Muscle of leg (tissue), 11 donors: ENCODE data around the gene SYT1. TPM values are rescaled to one million over a fixed set of nuclear protein-coding genes. Genes with fewer than 3 reads are reported as not detected.

Source experiments
- DNase-seq: peaks from one replicate; pipeline ENCODE4 v3.0.0; 2013
- H3K27ac ChIP-seq: one replicate; pipeline ENCODE4 v1.5.1; 2013; ENCODE audit warnings: mild to moderate bottlenecking, low read length, control low read depth
- H3K27me3 ChIP-seq: one replicate; pipeline ENCODE4 v1.6.1; 2013; ENCODE audit warnings: low read length; ENCODE audit not compliant: control insufficient read depth, insufficient read depth
- H3K36me3 ChIP-seq: one replicate; pipeline ENCODE4 v1.6.1; 2013; ENCODE audit warnings: low read length; ENCODE audit not compliant: control insufficient read depth, insufficient read depth
- H3K4me1 ChIP-seq: one replicate; pipeline ENCODE4 v1.6.1; 2013; ENCODE audit warnings: low read length; ENCODE audit not compliant: control insufficient read depth, insufficient read depth
- H3K4me3 ChIP-seq: one replicate; pipeline ENCODE4 v1.5.1; 2013; ENCODE audit warnings: low read length, control low read depth
- H3K9me3 ChIP-seq: replicated peaks from 2 replicates; pipeline ENCODE4 v1.6.1; 2013; ENCODE audit warnings: low read depth, low read length; ENCODE audit not compliant: control insufficient read depth
- WGBS: methylation state at CpG from one replicate; pipeline ENCODE4 v1.1.5; 2013; ENCODE audit warnings: missing lambda C conversion rate; ENCODE audit not compliant: insufficient coverage; 5-methylcytosine and 5-hydroxymethylcytosine counted together
- polyA plus RNA-seq, 8 donors: library from polyadenylated mRNA; unstranded; fragments of 120-200 nt; gene quantifications; one replicate each; pipeline versions ENCODE4 v1.2.1 to v1.2.3, GENCODE V29; 2013; ENCODE audit warnings: inconsistent platforms in 1 of 8, low replicate concordance in 1 of 8; ENCODE audit not compliant: insufficient read length in 8 of 8, insufficient read depth in 1 of 8
- total RNA-seq: library from RNA; stranded (reverse); fragments of 120-200 nt; gene quantifications from one replicate; pipeline ENCODE4 v1.2.4, GENCODE V29; 2013

The SYT1 gene
- total and polyA plus RNA-seq, 9 donors = 1.1 to 2.5 (median 1.8) TPM

DNA sequence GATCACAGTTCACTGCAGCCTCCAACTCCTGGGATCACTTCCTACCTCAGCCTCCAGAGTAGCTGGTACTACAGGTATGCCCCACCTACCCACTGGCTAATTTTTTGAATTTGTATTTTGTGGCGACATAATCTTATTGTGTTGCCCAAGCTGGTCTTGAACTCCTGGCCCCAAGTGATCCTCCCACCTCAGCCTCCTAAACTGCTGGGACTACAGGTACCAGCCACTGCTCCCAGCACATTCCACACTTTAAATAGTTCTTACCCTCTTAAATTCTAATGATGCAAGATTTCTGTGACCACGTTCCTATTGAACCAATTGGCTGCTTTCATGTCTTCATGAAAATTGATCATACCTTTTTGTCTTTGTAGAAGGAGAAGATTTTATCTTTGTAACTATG, 96.6 kb downstream of the SYT1 start:
- H3K27ac ChIP-seq = no peak overlapping the region
- whole genome bisulfite sequencing = 100% methylated on average over 1 of the region's 2 CpGs
- no peaks in the 10 kb centered on the region for H3K36me3 ChIP-seq
- H3K27me3 ChIP-seq = no peaks in the 10 kb centered on the region
- no peak for DNase-seq
- no peaks in the 10 kb centered on the region for H3K4me1 ChIP-seq
- H3K4me3 ChIP-seq = no peak overlapping the region
- no peaks in the 10 kb centered on the region for H3K9me3 ChIP-seq

- WGBS = no CpG with 5 or more reads among the region's 1 CpG
- Histone ChIP-seq H3K9me3 (no peaks in the 10 kb centered on the region), H3K36me3 (no peaks in the 10 kb centered on the region), H3K27me3 (no peaks in the 10 kb centered on the region), H3K4me1 (no peaks in the 10 kb centered on the region), H3K27ac (no peak overlapping the region), H3K4me3 (no peak overlapping the region)
- DNase-seq = peak; percentile 21
Measured at GRCh38 chr12:78963439-78964227, 99.1 kb downstream of the SYT1 start.

GRCh38 chr12:78964521-78964920, 99.9 kb downstream of the SYT1 start:
- H3K36me3 ChIP-seq = no peaks in the 10 kb centered on the region
- H3K4me1 ChIP-seq = no peaks in the 10 kb centered on the region
- H3K4me3 ChIP-seq = no peak overlapping the region
- H3K27ac ChIP-seq = no peak overlapping the region
- DNase-seq = no peak
- H3K27me3 ChIP-seq = no peaks in the 10 kb centered on the region
- H3K9me3 ChIP-seq = no peaks in the 10 kb centered on the region

GRCh38 chr12:78966062-78966461, 101.5 kb downstream of the SYT1 start:
- WGBS = no CpG with 5 or more reads among the region's 2 CpGs
- H3K27ac ChIP-seq = no peak overlapping the region
- no peaks in the 10 kb centered on the region for H3K36me3 ChIP-seq
- no peak overlapping the region for H3K4me3 ChIP-seq
- H3K9me3 ChIP-seq = no peaks in the 10 kb centered on the region
- H3K27me3 ChIP-seq = no peaks in the 10 kb centered on the region
- H3K4me1 ChIP-seq = no peaks in the 10 kb centered on the region
- DNase-seq = no peak

GRCh38 chr12:78966926-78967325, 102.4 kb downstream of the SYT1 start:
- WGBS = 100% methylated on average over 1 of the region's 2 CpGs
- Histone ChIP-seq H3K36me3 (no peaks in the 10 kb centered on the region), H3K9me3 (no peaks in the 10 kb centered on the region), H3K4me1 (no peaks in the 10 kb centered on the region), H3K4me3 (no peak overlapping the region), H3K27ac (no peak overlapping the region), H3K27me3 (no peaks in the 10 kb centered on the region)
- DNase-seq = no peak

GRCh38 chr12:78968226-78968625, 103.7 kb downstream of the SYT1 start:
- no CpG with 5 or more reads among the region's 1 CpG for WGBS
- H3K4me3 ChIP-seq = no peak overlapping the region
- H3K36me3 ChIP-seq = no peaks in the 10 kb centered on the region
- H3K27ac ChIP-seq = no peak overlapping the region
- H3K4me1 ChIP-seq = no peaks in the 10 kb centered on the region
- no peaks in the 10 kb centered on the region for H3K9me3 ChIP-seq
- no peaks in the 10 kb centered on the region for H3K27me3 ChIP-seq
- DNase-seq = no peak

DNA sequence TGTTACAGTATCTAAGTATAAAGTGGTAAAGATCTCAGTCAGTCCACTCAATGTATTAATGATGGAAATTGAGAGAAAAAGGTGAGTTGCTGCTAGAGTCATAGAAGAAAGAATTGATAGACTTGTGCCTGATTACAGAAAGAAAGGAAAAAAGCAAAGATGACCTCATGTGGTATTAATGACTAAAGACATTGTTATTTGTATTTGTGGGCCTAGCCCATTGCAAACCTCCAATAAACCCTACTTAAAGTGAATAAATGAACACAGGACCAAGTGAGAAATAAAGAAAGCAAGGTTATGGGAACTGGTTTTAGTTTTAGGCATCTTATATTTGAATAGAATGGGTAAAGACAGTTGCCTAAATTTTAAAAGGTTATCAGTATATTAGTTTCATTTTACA, 105.5 kb downstream of the SYT1 start:
- no peaks in the 10 kb centered on the region for H3K4me1 ChIP-seq
- DNase-seq = no peak
- no peaks in the 10 kb centered on the region for H3K9me3 ChIP-seq
- no peak overlapping the region for H3K27ac ChIP-seq
- no peak overlapping the region for H3K4me3 ChIP-seq
- H3K36me3 ChIP-seq = no peaks in the 10 kb centered on the region
- H3K27me3 ChIP-seq = no peaks in the 10 kb centered on the region

- H3K36me3 ChIP-seq = no peaks in the 10 kb centered on the region
- DNase-seq = peak; percentile 49
Measured at GRCh38 chr12:78977304-78977867, 112.8 kb downstream of the SYT1 start.

DNA sequence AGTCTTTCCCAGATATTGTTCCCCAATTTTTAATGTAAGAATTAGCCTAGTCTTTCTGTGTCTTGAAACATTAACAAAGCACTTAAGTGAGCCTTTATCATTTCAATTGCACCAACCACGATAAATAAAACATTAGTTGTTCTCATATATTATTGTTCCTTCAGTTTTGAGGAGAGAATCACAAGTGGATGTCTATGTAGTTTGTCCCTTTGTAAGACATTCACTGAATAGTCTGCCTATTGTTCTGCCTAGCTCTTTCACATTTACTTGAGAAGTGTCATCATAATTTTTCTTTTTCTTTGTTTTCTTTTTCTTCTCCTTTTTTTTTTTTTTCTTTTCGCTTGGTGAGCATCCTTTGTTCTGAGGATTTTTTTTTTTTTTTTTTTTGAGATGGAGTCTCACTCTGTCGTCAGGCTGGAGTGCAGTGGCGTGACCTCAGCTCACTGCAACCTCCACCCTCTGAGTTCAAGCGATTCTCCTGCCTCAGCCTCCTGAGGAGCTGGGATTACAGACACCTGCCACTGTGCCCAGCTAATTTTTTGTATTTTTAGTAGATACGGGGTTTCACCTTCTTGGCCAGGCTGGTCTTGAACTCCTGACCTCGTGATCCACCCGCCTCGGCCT, 129.7 kb downstream of the SYT1 start:
- DNase-seq = no peak
- H3K4me3 ChIP-seq = no peak overlapping the region
- WGBS = 100% methylated on average over 3 of the region's 9 CpGs
- no peaks in the 10 kb centered on the region for H3K36me3 ChIP-seq
- no peak overlapping the region for H3K27ac ChIP-seq
- H3K9me3 ChIP-seq = no peaks in the 10 kb centered on the region
- H3K27me3 ChIP-seq = no peaks in the 10 kb centered on the region
- no peaks in the 10 kb centered on the region for H3K4me1 ChIP-seq

More at GRCh38 chr12:78977304-78977867, 112.8 kb downstream of the SYT1 start:
- 40% methylated on average over 1 of the region's 3 CpGs for WGBS
- no peaks in the 10 kb centered on the region for H3K9me3 ChIP-seq
- H3K27ac ChIP-seq = no peak overlapping the region
- H3K27me3 ChIP-seq = no peaks in the 10 kb centered on the region
- H3K4me1 ChIP-seq = no peaks in the 10 kb centered on the region
- no peak overlapping the region for H3K4me3 ChIP-seq

DNA sequence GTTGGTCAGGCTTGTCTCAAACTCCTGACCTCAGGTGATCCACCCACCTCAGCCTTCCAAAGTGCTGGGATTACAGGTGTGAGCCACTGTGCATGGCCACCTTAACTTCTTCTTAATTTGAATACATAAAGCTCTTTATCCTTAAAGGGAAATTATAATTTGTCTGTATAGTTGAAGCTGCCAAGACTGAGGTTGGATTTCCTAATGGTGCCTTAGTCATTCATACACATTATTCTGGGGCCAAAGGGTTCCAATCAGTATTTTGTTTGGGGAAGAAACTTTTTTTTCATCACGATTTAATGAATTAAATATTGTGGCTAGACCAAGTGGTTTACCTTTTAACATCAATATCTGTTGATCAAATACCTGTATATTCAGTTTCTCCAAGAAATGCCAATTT, 135.9 kb downstream of the SYT1 start:
- no peaks in the 10 kb centered on the region for H3K27me3 ChIP-seq
- no CpG with 5 or more reads among the region's 1 CpG for WGBS
- H3K4me1 ChIP-seq = no peaks in the 10 kb centered on the region

More for the DNA sequence above, 135.9 kb downstream of the SYT1 start:
- H3K4me3 ChIP-seq = no peak overlapping the region
- no peaks in the 10 kb centered on the region for H3K36me3 ChIP-seq
- H3K27ac ChIP-seq = no peak overlapping the region
- H3K9me3 ChIP-seq = no peaks in the 10 kb centered on the region
- DNase-seq = no peak
